RPMI8226 (cell line): ENCODE measurements around the gene ALX4.

Experiments used
- DNase-seq: peaks from one replicate; pipeline ENCODE4 v3.0.0-alpha.2; 2015

ALX4 gene

DNA sequence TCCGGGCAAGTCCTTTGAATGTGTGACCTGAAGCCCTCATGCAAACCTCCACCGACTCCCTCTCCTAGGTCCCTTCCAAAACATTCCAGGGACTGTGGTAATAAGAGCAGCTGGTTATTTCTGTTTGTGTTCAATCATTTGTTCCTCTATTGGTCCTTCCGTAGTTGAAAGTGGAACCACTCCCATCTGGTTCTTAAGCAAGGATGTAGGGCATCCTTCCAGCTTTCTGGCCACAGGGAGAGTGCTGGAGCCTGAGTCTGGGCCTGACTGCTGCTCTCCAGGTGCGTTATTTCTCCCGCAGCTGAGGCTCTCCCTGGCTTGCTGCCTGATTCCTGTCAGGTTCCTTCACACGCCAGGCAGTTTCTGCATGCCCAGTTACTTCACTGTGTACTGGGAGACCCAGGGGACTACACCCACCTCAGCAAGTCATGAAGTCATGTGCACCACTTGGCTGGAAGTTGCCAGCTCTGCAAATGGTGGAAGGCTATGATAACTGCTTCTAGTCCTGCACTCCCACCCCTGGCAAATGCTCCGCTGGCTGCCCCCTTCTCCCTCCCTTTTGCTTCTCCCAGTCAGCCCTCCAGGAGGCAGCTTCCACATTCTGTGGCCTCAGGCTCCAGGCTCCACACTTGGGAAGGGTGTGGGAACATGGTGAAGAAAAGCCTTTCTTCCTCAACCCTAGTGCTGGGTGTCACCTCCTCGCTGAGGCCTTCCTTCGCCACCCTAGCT is 4.0 kb upstream of the ALX4 start:
- DNase-seq, result no peak

DNA sequence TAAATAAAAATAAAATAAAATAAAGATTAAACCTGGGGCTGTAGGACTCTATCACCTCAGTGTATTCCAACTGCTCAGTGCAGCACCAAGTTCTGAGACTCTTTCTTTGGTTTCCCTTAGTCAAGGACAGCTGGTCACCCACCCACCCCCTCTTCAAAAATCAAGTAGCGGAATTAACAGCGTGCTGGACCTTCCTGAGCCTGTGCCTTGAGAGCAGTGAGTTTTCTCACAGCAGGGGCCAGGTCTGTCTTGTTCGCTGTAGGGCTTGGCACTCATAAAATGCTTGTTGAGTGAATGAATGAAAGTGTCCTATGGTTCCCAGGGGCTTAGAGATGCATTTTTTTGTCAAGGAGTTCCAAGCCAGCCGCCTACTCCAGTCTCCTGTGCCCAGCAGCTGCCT is 2.9 kb upstream of the ALX4 start:
- DNase-seq, result no peak

DNA sequence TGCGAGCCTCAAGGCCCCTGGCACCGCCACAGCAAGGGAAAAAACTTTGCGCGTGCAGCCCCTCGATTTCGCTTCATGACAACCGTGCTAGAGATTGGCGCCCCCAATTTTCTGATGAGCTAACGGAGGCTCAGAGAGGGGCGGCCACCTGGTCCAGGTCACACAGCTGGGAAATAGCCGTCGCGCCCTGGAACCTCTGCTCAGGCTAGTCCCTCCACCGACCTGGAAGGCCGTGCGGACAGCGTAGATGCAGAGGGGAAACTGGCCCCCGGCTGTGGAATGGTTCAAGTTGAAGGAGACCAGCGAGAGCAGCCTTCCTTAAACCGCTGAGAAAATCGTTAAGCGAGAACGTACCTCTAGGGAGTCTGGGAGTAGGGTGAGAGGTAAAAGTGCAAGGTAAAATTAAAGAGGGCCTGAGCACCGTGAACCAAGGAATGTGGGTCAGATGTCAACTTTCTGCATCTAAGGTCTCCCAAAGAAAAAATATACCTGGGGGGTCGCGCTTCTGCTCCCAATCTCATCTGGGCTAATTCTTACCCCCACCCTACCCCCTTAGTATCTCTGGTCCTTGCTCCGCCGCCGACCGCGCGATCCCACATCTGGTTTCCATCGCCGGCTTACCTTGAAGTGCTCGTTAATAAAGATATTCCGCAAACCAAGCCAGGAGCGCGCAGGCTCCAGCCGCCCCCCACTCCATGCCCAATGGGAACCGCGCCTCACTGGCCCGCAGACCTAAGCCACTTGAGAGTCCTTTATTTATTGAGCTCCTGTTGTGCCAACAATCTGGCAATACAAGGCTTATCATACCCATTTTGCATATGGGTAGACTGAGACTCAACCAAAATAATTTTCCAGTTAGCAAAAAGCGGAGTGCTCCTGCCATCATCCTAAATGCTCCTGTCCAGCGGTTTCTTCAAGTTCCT is 1.7 kb upstream of the ALX4 start:
- no peak for DNase-seq

GRCh38 chr11:44310463-44311272 is 729 bp upstream of the ALX4 start:
- DNase-seq, result no peak

DNA sequence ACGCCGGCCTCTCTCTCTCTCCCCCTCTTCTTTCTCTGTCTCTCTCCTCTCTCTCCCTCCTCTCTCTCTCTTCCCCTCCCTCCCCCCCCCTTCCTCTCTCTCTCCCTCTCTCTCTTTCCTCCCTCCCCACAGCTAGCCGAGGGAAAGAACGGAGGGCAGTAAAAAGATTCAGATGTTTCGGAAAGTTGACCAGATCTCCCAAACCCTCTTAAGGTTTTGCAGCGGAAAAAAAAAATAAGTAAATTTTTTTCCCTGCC is 195 bp upstream of the ALX4 start:
- DNase-seq, result no peak

GRCh38 chr11:44308923-44309477 is 939 bp downstream of the ALX4 start:
- no peak for DNase-seq

- DNase-seq, result no peak
Measured at GRCh38 chr11:44308256-44308922, 1.6 kb downstream of the ALX4 start.

GRCh38 chr11:44307340-44308099 is 2.4 kb downstream of the ALX4 start:
- DNase-seq, result no peak

GRCh38 chr11:44306918-44307244 is 3.1 kb downstream of the ALX4 start:
- no peak for DNase-seq

DNA sequence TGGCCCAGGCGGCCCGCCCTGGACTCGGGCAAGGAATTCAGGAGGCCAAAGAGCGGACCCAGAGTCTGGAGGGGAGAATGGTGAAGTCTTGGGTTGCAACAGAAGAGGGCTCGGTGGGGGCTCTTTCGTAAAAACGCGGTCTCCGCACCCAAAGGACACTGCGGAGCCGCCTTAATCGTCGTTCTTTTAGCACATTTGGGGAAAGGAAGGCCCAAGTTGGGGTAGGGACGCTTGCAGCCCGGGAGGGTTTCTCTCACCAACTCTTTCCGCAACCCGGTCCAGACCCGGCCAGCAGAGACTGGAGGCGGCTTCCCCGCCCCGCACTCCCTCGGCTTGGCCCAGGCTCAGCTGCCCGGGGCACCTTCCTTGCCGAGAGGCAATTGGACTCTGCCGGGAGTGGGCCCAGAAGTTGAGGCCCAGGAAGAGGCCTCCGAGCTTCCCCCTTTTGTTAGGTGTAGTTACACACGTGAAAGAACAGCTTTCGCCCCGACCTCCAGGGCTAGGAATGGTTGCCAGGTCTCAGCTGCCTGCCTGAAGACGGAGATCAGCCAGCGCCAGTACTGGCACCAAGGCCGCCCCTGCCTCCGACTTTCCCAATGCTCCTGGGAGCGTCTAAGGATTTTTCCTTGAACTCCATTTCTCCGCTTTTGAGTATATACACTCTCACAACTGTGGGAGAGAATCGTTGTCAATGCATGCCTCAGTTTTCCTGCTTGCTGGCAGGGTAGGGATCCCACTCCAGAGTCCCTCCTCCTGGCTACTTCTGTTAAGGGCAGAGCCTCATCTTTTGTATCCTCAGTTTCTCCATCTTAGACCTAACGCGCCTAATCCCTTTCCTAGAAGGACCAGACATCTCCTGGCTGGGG is 3.7 kb downstream of the ALX4 start:
- DNase-seq, result no peak

GRCh38 chr11:44305470-44306051 is 4.4 kb downstream of the ALX4 start:
- DNase-seq, result peak; percentile 57

- DNase-seq, result no peak
Measured at GRCh38 chr11:44305026-44305469, 4.9 kb downstream of the ALX4 start.

- peak; percentile 20 for DNase-seq
Measured at GRCh38 chr11:44304091-44305025, 5.6 kb downstream of the ALX4 start.

- DNase-seq, result no peak
Measured at GRCh38 chr11:44303401-44303938, 6.5 kb downstream of the ALX4 start.

GRCh38 chr11:44301564-44302271 is 8.2 kb downstream of the ALX4 start:
- DNase-seq, result no peak

DNA sequence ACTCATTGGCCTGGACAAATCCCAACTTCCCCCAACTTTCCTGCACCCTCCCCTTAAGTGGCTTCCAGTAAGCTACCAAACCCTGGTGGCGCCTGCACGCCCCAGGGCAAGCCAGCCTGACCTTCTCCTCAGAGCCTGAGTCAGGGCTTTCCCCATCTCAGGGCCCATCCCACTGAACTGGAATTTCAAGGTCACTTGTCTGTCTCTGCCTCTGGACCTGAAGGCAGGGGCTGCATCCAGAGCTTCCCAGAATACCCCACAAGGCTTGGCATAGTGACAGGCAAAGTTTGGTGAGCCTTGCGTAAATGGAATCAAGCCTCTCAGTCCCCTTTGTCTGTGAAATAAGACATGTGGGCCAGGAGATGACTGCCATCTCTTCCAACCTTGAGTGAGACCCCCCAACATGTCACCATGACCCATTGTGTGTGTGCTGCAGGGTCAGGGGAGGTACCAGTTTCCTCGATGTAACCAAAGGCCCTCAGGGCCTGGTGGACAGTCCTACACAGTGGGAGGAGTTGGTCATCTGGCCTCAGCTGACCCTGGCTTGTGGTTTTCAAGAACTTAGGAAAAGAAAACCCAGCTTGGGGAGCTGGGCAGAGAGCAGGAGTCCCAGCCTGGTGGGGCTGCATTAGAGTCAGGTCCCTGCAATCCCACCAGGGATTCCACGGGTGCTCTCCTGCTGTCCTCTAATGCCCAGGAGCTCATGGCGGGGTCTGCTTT is 8.9 kb downstream of the ALX4 start:
- no peak for DNase-seq

DNA sequence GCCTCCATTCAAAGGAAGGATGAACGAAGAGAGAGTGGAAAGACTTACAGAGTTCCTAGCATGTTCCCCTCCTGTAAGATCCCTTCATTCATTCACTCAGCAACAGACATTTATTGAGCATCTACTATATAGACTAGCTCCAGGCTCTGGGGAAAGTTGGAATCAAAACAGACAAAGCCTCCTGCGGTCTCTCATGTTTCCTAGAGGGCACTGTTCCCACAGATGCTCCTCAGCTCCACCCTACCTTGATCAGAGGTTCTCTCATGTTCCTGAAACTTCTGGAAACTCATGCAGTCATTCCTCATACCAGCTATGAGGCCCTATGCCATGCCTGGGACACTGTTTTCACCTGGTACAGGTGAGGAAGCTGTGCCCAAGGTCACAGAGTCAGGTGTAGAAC is 11.1 kb downstream of the ALX4 start:
- no peak for DNase-seq

DNA sequence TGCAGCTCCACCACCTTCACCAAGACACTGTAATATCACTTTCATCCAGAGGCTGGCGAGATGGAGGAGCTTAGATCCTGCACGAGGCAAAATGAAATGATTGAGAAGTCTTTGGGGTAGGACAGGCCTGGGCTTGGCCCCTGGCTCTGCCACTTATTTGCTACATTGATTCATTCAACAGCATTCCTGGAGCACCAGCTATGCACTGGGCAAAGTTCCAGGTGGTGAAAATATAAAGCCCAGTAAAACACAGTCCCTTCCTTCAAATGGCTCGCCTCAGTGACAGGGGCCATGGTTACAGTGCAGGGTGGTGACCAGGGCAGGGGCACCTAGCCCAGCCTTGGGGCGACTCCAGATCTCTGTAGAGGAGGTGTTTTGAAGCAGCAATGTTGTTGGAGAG is 19.7 kb downstream of the ALX4 start:
- no peak for DNase-seq
